Esophagus squamous epithelium (tissue), 5 donors: ENCODE data around the gene CCR9. TPM values are rescaled to one million over a fixed set of nuclear protein-coding genes. Genes with fewer than 3 reads are reported as not detected.

Experiments used
- DNase-seq: peaks from one replicate; lab custom pipeline; 2025; lab: John Stamatoyannopoulos, UW
- H3K27ac ChIP-seq, 4 donors: fragments of 200-600 bp; sonication (generic); one replicate each; pipeline ENCODE4 v1.5.1; 2016 to 2019; ENCODE audit warnings: mild to moderate bottlenecking in 1 of 4
- H3K27me3 ChIP-seq, 4 donors: fragments of 200-600 bp; sonication (generic); 1 replicate in 3 of 4; 2 replicates in 1 of 4; pipeline versions ENCODE4 v1.5.1 to v1.6.0; 2017 to 2021; ENCODE audit warnings: antibody characterized with exemption in 1 of 4
- H3K36me3 ChIP-seq, 3 donors: fragments of 200-600 bp; sonication (generic); one replicate each; pipeline ENCODE4 v1.5.1; 2016 to 2019
- H3K4me1 ChIP-seq, 3 donors: fragments of 200-600 bp; sonication (generic); one replicate each; pipeline ENCODE4 v1.5.1; 2017 to 2019
- H3K4me3 ChIP-seq, 4 donors: fragments of 200-600 bp; sonication (generic); 1 replicate in 3 of 4; 2 replicates in 1 of 4; pipeline ENCODE4 v1.5.1; 2016 to 2019; ENCODE audit warnings: mild to moderate bottlenecking in 2 of 4, moderate library complexity in 1 of 4
- H3K9me3 ChIP-seq, 3 donors: fragments of 200-600 bp; sonication (generic); one replicate each; pipeline ENCODE4 v1.5.1; 2016 to 2019
- POLR2A ChIP-seq, 4 donors: fragments of 450-650 bp; IDR thresholded peaks; one replicate each; pipeline ENCODE4 v1.6.1; 2017; ENCODE audit warnings: antibody characterized with exemption in 4 of 4, mild to moderate bottlenecking in 4 of 4, moderate library complexity in 3 of 4
- WGBS, 2 donors: methylation state at CpG; one replicate each; pipeline ENCODE4 v1.1.5; 2018; 5-methylcytosine and 5-hydroxymethylcytosine counted together
- intact Hi-C: fragments of 100-400 bp; cut with DNase I; formaldehyde crosslinking; loops from one replicate; pipeline ENCODE4 v1.15.0; 2022
- total RNA-seq, 4 donors: library from RNA; depleted of rRNA; stranded (reverse); fragments of >200 nt; gene quantifications; one replicate each; pipeline ENCODE4 v1.1.0, GENCODE V29; 2016
- TF ChIP-seq, protein P1 (sequence below), 6 experiments: fragments of 450-650 bp in 4 of 6; fragments of 200-600 bp in 2 of 6; sonication (generic) in 2 of 6; IDR thresholded peaks; one replicate each; pipeline ENCODE4 v1.5.1; 2016 to 2019; ENCODE audit warnings: antibody characterized with exemption in 6 of 6, mild to moderate bottlenecking in 4 of 6, moderate library complexity in 4 of 6
- donor health status: DM: yes; HTN: yes; CAD: no.

CCR9 gene
- total RNA-seq, 4 donors from 2014 or later, result not detected

- intact Hi-C loops, result no loop called here
- no peak for TF ChIP-seq POLR2A (IDR thresholded peaks at IDR 0.05)
- TF ChIP-seq, protein P1, sequence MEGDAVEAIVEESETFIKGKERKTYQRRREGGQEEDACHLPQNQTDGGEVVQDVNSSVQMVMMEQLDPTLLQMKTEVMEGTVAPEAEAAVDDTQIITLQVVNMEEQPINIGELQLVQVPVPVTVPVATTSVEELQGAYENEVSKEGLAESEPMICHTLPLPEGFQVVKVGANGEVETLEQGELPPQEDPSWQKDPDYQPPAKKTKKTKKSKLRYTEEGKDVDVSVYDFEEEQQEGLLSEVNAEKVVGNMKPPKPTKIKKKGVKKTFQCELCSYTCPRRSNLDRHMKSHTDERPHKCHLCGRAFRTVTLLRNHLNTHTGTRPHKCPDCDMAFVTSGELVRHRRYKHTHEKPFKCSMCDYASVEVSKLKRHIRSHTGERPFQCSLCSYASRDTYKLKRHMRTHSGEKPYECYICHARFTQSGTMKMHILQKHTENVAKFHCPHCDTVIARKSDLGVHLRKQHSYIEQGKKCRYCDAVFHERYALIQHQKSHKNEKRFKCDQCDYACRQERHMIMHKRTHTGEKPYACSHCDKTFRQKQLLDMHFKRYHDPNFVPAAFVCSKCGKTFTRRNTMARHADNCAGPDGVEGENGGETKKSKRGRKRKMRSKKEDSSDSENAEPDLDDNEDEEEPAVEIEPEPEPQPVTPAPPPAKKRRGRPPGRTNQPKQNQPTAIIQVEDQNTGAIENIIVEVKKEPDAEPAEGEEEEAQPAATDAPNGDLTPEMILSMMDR (IDR thresholded peaks at IDR 0.05), result no peak
- no peak for DNase-seq
- Histone ChIP-seq H3K9me3 (peaks cover 0 to 7% (median 0%) of the 10 kb centered on the region in 3 donors), H3K4me1 (peaks cover 0 to 6% (median 0%) of the 10 kb centered on the region in 3 donors), H3K27ac (no peak overlapping the region), H3K4me3 (no peak overlapping the region), H3K27me3 (no peaks in the 10 kb centered on the region), H3K36me3 (no peaks in the 10 kb centered on the region)
- 44 to 47% methylated on average over 6 of the region's 6 CpGs for WGBS, 2 donors
Measured at GRCh38 chr3:45865563-45865962, 20.8 kb upstream of the CCR9 start.

- Histone ChIP-seq H3K27me3 (no peaks in the 10 kb centered on the region), H3K36me3 (no peaks in the 10 kb centered on the region), H3K9me3 (peaks cover 0 to 5% (median 0%) of the 10 kb centered on the region in 3 donors), H3K4me1 (peaks cover 0 to 6% (median 0%) of the 10 kb centered on the region in 3 donors), H3K4me3 (no peak overlapping the region), H3K27ac (no peak overlapping the region)
- TF ChIP-seq POLR2A (IDR thresholded peaks at IDR 0.05), result no peak
- TF ChIP-seq, protein P1 (IDR thresholded peaks at IDR 0.05), result no peak
- intact Hi-C loops, result no loop called here
- no peak for DNase-seq
- WGBS, 2 donors, result 75 to 76% methylated on average over 2 of the region's 2 CpGs
Measured at GRCh38 chr3:45868213-45868612, 18.1 kb upstream of the CCR9 start.

DNA sequence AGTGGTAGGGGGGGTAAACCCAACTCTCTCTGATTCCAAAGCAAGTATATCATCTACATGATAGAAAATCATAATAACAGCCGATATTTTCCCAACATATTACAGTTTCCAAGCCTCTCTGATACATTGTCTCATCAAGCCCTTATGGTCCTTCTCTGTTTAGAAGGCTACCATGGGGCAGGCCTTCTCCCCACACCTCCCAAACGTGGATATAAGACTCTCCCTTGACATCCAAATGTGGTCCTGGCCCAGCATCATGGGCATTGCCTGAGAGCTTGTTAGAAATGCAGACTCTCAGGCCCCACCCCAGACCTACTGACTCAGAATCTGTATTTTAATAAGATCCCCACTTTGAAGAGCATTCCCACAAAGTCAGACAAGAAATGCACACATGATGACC lies 17.7 kb upstream of the CCR9 start:
- intact Hi-C loops, result no loop called here
- H3K4me1 ChIP-seq, result peaks cover 0 to 6% (median 0%) of the 10 kb centered on the region in 3 donors
- no peak for DNase-seq
- H3K27me3 ChIP-seq, result no peaks in the 10 kb centered on the region
- WGBS, 2 donors, result 59% methylated on average over 2 of the region's 2 CpGs
- H3K36me3 ChIP-seq, result no peaks in the 10 kb centered on the region
- TF ChIP-seq POLR2A (IDR thresholded peaks at IDR 0.05), result no peak
- TF ChIP-seq, protein P1 (IDR thresholded peaks at IDR 0.05), result no peak
- peaks cover 0 to under 1% (median 0%) of the 10 kb centered on the region in 3 donors for H3K9me3 ChIP-seq
- no peak overlapping the region for H3K27ac ChIP-seq
- no peak overlapping the region for H3K4me3 ChIP-seq

DNA sequence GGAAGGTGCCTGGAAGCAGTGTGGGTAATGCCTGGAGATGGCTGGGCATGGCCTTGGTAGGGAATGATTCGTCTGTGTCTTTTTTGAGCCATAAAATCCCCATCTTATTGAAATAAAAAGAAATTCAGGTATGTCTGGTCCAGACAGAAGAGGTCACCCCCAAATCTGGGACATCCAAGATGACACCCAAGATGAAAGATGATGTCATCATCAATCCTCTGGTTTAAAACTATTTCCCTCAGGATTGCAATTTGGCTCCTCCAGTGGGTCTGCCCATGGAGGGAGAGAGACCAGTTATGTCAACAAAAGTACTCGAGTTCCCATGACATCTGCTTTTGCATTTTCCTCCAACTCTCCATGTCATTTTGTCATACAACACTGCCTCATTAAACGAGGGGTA lies 16.7 kb upstream of the CCR9 start:
- peaks cover 0 to 6% (median 0%) of the 10 kb centered on the region in 3 donors for H3K4me1 ChIP-seq
- no peak for TF ChIP-seq POLR2A (IDR thresholded peaks at IDR 0.05)
- TF ChIP-seq, protein P1 (IDR thresholded peaks at IDR 0.05), result no peak
- no peaks in the 10 kb centered on the region for H3K36me3 ChIP-seq
- no peak overlapping the region for H3K27ac ChIP-seq
- no peak overlapping the region for H3K4me3 ChIP-seq
- 62 to 67% methylated on average over 3 of the region's 3 CpGs for WGBS, 2 donors
- H3K27me3 ChIP-seq, result no peaks in the 10 kb centered on the region
- no peak for DNase-seq
- intact Hi-C loops, result no loop called here
- H3K9me3 ChIP-seq, result no peaks in the 10 kb centered on the region

GRCh38 chr3:45870099-45870498 lies 16.2 kb upstream of the CCR9 start:
- TF ChIP-seq POLR2A (IDR thresholded peaks at IDR 0.05), result no peak
- TF ChIP-seq, protein P1 (IDR thresholded peaks at IDR 0.05), result no peak

More at GRCh38 chr3:45870099-45870498, 16.2 kb upstream of the CCR9 start:
- no peaks in the 10 kb centered on the region for H3K9me3 ChIP-seq
- peaks cover 0 to 6% (median 0%) of the 10 kb centered on the region in 3 donors for H3K4me1 ChIP-seq
- intact Hi-C loops, result no loop called here
- H3K27ac ChIP-seq, result no peak overlapping the region
- DNase-seq, result no peak
- H3K36me3 ChIP-seq, result no peaks in the 10 kb centered on the region
- H3K4me3 ChIP-seq, result no peak overlapping the region
- no peaks in the 10 kb centered on the region for H3K27me3 ChIP-seq
- 60 to 73% methylated on average over 3 to 4 of the region's 4 CpGs for WGBS, 2 donors
